ENCODE results near the gene C1orf185. TPM values are rescaled to one million over a fixed set of nuclear protein-coding genes. Genes with fewer than 3 reads are reported as not detected.

Gene C1orf185
- polyA plus RNA-seq, 1 of the 3 experiments (the other 2 are of a cell fraction) = not detected

GRCh38 chr1:51131185-51131584 lies 29.2 kb downstream of the C1orf185 start:
- TF ChIP-seq, protein P1, sequence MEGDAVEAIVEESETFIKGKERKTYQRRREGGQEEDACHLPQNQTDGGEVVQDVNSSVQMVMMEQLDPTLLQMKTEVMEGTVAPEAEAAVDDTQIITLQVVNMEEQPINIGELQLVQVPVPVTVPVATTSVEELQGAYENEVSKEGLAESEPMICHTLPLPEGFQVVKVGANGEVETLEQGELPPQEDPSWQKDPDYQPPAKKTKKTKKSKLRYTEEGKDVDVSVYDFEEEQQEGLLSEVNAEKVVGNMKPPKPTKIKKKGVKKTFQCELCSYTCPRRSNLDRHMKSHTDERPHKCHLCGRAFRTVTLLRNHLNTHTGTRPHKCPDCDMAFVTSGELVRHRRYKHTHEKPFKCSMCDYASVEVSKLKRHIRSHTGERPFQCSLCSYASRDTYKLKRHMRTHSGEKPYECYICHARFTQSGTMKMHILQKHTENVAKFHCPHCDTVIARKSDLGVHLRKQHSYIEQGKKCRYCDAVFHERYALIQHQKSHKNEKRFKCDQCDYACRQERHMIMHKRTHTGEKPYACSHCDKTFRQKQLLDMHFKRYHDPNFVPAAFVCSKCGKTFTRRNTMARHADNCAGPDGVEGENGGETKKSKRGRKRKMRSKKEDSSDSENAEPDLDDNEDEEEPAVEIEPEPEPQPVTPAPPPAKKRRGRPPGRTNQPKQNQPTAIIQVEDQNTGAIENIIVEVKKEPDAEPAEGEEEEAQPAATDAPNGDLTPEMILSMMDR (IDR thresholded peaks at IDR 0.05) = no peak
- TF ChIP-seq, protein P2, sequence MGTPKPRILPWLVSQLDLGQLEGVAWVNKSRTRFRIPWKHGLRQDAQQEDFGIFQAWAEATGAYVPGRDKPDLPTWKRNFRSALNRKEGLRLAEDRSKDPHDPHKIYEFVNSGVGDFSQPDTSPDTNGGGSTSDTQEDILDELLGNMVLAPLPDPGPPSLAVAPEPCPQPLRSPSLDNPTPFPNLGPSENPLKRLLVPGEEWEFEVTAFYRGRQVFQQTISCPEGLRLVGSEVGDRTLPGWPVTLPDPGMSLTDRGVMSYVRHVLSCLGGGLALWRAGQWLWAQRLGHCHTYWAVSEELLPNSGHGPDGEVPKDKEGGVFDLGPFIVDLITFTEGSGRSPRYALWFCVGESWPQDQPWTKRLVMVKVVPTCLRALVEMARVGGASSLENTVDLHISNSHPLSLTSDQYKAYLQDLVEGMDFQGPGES (IDR thresholded peaks at IDR 0.05; ENCODE audit: low read depth, low read length) = no peak
- TF ChIP-seq MEF2A (IDR thresholded peaks at IDR 0.05; ENCODE audit: borderline replicate concordance, low read depth) (no peak), RAD21 (IDR thresholded peaks at IDR 0.05; ENCODE audit: low read length) (no peak), RCOR1 (IDR thresholded peaks at IDR 0.05; ENCODE audit: low read length) (no peak), EP300 (IDR thresholded peaks at IDR 0.05; ENCODE audit: borderline replicate concordance in 1 of 2, low read depth in 1 of 2, low read length in 1 of 2) (no peak), MXI1 (IDR thresholded peaks at IDR 0.05; ENCODE audit: low read depth, low read length) (no peak), SMC3 (IDR thresholded peaks at IDR 0.05; ENCODE audit: low read depth, low read length) (no peak)
- DNase-seq = no peak
- 38% methylated on average over 3 of the region's 3 CpGs for WGBS (ENCODE audit: low lambda C conversion rate)
- no peak overlapping the region for H3K9ac ChIP-seq
- no peaks in the 10 kb centered on the region for H4K20me1 ChIP-seq (ENCODE audit: insufficient read depth)
- H3K27me3 ChIP-seq (ENCODE audit: insufficient read depth) = no peaks in the 10 kb centered on the region
- no peaks in the 10 kb centered on the region for H3F3A ChIP-seq (replicated peaks; ENCODE audit: insufficient read depth)
- no peak overlapping the region for H3K27ac ChIP-seq (ENCODE audit: low read depth in 2 of 2, low read length in 1 of 2)
- H3K4me1 ChIP-seq (ENCODE audit: control insufficient read depth in 1 of 2, insufficient read depth in 2 of 2, low read depth in 1 of 2, low read length in 1 of 2) = no peaks in the 10 kb centered on the region
- H3K4me2 ChIP-seq = no peak overlapping the region
- no peaks in the 10 kb centered on the region for H3K36me3 ChIP-seq (replicated peaks in 1 of 2; ENCODE audit: control insufficient read depth in 1 of 2, insufficient read depth in 2 of 2, low read length in 1 of 2)
- no peak overlapping the region for H3K4me3 ChIP-seq (ENCODE audit: low read depth in 2 of 2, low read length in 1 of 2)
- H3K9me2 ChIP-seq = no peaks in the 10 kb centered on the region
- ChIA-PET POLR2A (no interaction called here), CTCF (interaction anchor here (1.7 kb wide), 1 partner anchor 58 kb away, joined by 6 read pairs; no protein-coding TSS in a partner anchor)
- H3K9me3 ChIP-seq = no peaks in the 10 kb centered on the region
- H2AFZ ChIP-seq (ENCODE audit: low read depth) = no peak overlapping the region
- H3K79me2 ChIP-seq (ENCODE audit: insufficient read depth) = no peaks in the 10 kb centered on the region

DNA sequence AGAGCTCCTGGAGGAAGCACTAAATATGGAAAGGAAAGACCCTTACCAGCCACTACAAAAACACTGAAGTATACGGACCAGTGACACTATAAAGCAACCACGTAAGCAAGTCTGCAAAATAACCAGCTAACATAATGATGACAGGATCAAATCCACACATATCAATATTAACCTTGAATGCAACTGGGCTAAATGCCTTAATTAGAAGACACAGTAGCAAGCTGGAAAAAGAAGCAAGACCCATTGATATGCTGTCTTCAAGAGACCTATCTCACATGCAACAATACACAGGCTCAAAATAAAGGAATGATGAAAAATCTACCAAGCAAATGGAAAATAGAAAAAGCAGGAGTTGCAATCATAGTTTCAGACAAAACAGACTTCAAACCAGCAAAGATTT lies 31.0 kb downstream of the C1orf185 start:
- no peak overlapping the region for H3K4me2 ChIP-seq
- H3K9me3 ChIP-seq = no peaks in the 10 kb centered on the region
- H2AFZ ChIP-seq (ENCODE audit: low read depth) = no peak overlapping the region
- no peaks in the 10 kb centered on the region for H3K36me3 ChIP-seq (replicated peaks in 1 of 2; ENCODE audit: control insufficient read depth in 1 of 2, insufficient read depth in 2 of 2, low read length in 1 of 2)
- no peak for DNase-seq
- H3K9ac ChIP-seq = no peak overlapping the region
- TF ChIP-seq GABPA (IDR thresholded peaks at IDR 0.05; ENCODE audit: low read depth) = no peak
- TF ChIP-seq RFX5 (IDR thresholded peaks at IDR 0.05; ENCODE audit: low read length) = no peak
- TF ChIP-seq JUND (IDR thresholded peaks at IDR 0.05) = no peak
- no peak for TF ChIP-seq TAF1 (IDR thresholded peaks at IDR 0.05; ENCODE audit: borderline replicate concordance, low read depth, low read length)
- TF ChIP-seq ZBTB33 (IDR thresholded peaks at IDR 0.05; ENCODE audit: borderline replicate concordance, low read depth) = no peak
- no peak for TF ChIP-seq RXRA (IDR thresholded peaks at IDR 0.05; ENCODE audit: borderline replicate concordance, low read depth)
- TF ChIP-seq POLR2AphosphoS5 (IDR thresholded peaks at IDR 0.05; ENCODE audit: low read depth, low read length) = no peak
- TF ChIP-seq NFIC (IDR thresholded peaks at IDR 0.05; ENCODE audit: borderline replicate concordance) = no peak
- TF ChIP-seq, protein P3, sequence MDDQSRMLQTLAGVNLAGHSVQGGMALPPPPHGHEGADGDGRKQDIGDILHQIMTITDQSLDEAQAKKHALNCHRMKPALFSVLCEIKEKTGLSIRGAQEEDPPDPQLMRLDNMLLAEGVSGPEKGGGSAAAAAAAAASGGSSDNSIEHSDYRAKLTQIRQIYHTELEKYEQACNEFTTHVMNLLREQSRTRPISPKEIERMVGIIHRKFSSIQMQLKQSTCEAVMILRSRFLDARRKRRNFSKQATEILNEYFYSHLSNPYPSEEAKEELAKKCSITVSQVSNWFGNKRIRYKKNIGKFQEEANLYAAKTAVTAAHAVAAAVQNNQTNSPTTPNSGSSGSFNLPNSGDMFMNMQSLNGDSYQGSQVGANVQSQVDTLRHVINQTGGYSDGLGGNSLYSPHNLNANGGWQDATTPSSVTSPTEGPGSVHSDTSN (IDR thresholded peaks at IDR 0.05) = no peak
- no peak for TF ChIP-seq SMC3 (IDR thresholded peaks at IDR 0.05; ENCODE audit: low read depth, low read length)
- TF ChIP-seq YY1 (IDR thresholded peaks at IDR 0.05; ENCODE audit: low read depth) = no peak
- no peak for TF ChIP-seq TEAD4 (IDR thresholded peaks at IDR 0.05; ENCODE audit: borderline replicate concordance, insufficient read depth)
- TF ChIP-seq, protein P4, sequence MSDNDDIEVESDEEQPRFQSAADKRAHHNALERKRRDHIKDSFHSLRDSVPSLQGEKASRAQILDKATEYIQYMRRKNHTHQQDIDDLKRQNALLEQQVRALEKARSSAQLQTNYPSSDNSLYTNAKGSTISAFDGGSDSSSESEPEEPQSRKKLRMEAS (IDR thresholded peaks at IDR 0.05; ENCODE audit: low read depth) = no peak
- no peak for TF ChIP-seq CHD2 (IDR thresholded peaks at IDR 0.05; ENCODE audit: low read length, partially characterized antibody)
- POLR2A ChIA-PET = no interaction called here
- H4K20me1 ChIP-seq (ENCODE audit: insufficient read depth) = no peaks in the 10 kb centered on the region
- H3K79me2 ChIP-seq (ENCODE audit: insufficient read depth) = no peaks in the 10 kb centered on the region
- H3F3A ChIP-seq (replicated peaks; ENCODE audit: insufficient read depth) = no peaks in the 10 kb centered on the region
- CTCF ChIA-PET = interaction anchor here (1.0 to 1.5 kb wide), 2 partner anchors 45 to 204 kb away, joined by 3 to 4 read pairs; no protein-coding TSS in a partner anchor
- H3K27ac ChIP-seq (ENCODE audit: low read depth in 2 of 2, low read length in 1 of 2) = no peak overlapping the region
- no peaks in the 10 kb centered on the region for H3K9me2 ChIP-seq
- no peaks in the 10 kb centered on the region for H3K27me3 ChIP-seq (ENCODE audit: insufficient read depth)
- WGBS (ENCODE audit: low lambda C conversion rate) = 90% methylated on average over 2 of the region's 2 CpGs
- no peaks in the 10 kb centered on the region for H3K4me1 ChIP-seq (ENCODE audit: control insufficient read depth in 1 of 2, insufficient read depth in 2 of 2, low read depth in 1 of 2, low read length in 1 of 2)
- no peak overlapping the region for H3K4me3 ChIP-seq (ENCODE audit: low read depth in 2 of 2, low read length in 1 of 2)
